SK-N-SH (cell line): ENCODE measurements around the gene KRTAP9-7. TPM values are rescaled to one million over a fixed set of nuclear protein-coding genes. Genes with fewer than 3 reads are reported as not detected.
"Not testable (repeated sequence)": the region's sequence is repeated elsewhere in the genome, so short reads cannot be mapped to it uniquely, and the experiment has no call there.

Experiments
- CTCF ChIA-PET: fragments of 300-600, 350-600 bp; formaldehyde crosslinking; extraction: SDS; loops from one replicate; lab custom pipeline; 2021; lab: Yijun Ruan, JAX
- POLR2A ChIA-PET: fragments of 350-600 bp; sonication (Branson Sonifier 250); formaldehyde crosslinking; extraction: SDS; loops from one replicate; lab custom pipeline; 2020; ENCODE audit warnings: antibody characterized with exemption, inconsistent platforms; lab: Yijun Ruan, JAX
- DNase-seq: peaks from one replicate; pipeline ENCODE4 v3.0.0; 2012
- H2AFZ ChIP-seq: fragments of 200-600 bp; sonication (generic); 2 replicates; pipeline ENCODE4 v1.8.1; 2016; ENCODE audit warnings: antibody characterized with exemption, mild to moderate bottlenecking, low read depth
- H3F3A ChIP-seq: fragments of 200-600 bp; sonication (generic); replicated peaks from 2 replicates; pipeline ENCODE3; 2016; ENCODE audit warnings: antibody characterized with exemption, mild to moderate bottlenecking; ENCODE audit not compliant: insufficient read depth
- H3K27ac ChIP-seq, 2 experiments: fragments of 200-500 bp in 1 of 2; fragments of 200-600 bp in 1 of 2; sonication (Bioruptor generic) in 1 of 2; sonication (generic), shearing (Covaris generic) in 1 of 2; 2 replicates each; pipeline versions ENCODE4 v1.5.1 to v1.6.1; 2014 to 2016; ENCODE audit warnings: low read depth in 2 of 2, inconsistent platforms in 1 of 2, low read length in 1 of 2, mild to moderate bottlenecking in 1 of 2, mixed read lengths in 1 of 2
- H3K27me3 ChIP-seq: fragments of 200-600 bp; sonication (generic), shearing (Covaris generic); 2 replicates; pipeline ENCODE4 v1.6.1; 2016; ENCODE audit warnings: mixed run types; ENCODE audit not compliant: insufficient read depth
- H3K36me3 ChIP-seq, 2 experiments: fragments of 200-500 bp in 1 of 2; fragments of 200-600 bp in 1 of 2; sonication (Bioruptor generic) in 1 of 2; sonication (generic) in 1 of 2; replicated peaks in 1 of 2; 2 replicates each; pipeline versions ENCODE3 to v1.5.1; 2014 to 2016; ENCODE audit warnings: low read length in 1 of 2, mild to moderate bottlenecking in 1 of 2; ENCODE audit not compliant: insufficient read depth in 2 of 2, control insufficient read depth in 1 of 2
- H3K4me1 ChIP-seq, 2 experiments: fragments of 200-500 bp in 1 of 2; fragments of 200-600 bp in 1 of 2; sonication (Bioruptor generic) in 1 of 2; sonication (generic), shearing (Covaris generic) in 1 of 2; 2 replicates each; pipeline versions ENCODE4 v1.5.1 to v1.6.1; 2014 to 2016; ENCODE audit warnings: low read depth in 1 of 2, low read length in 1 of 2, mixed run types in 1 of 2; ENCODE audit not compliant: insufficient read depth in 2 of 2, control insufficient read depth in 1 of 2
- H3K4me2 ChIP-seq: fragments of 200-600 bp; sonication (generic), shearing (Covaris generic); 2 replicates; pipeline ENCODE4 v1.6.1; 2017; ENCODE audit warnings: mixed run types
- H3K4me3 ChIP-seq, 2 experiments: fragments of 200-500 bp in 1 of 2; fragments of 200-600 bp in 1 of 2; sonication (Bioruptor generic) in 1 of 2; sonication (generic), shearing (Covaris generic) in 1 of 2; 2 replicates each; pipeline versions ENCODE4 v1.5.1 to v1.8.1; 2014 to 2016; ENCODE audit warnings: low read depth in 2 of 2, inconsistent platforms in 1 of 2, low read length in 1 of 2, mild to moderate bottlenecking in 1 of 2, mixed read lengths in 1 of 2, moderate library complexity in 1 of 2
- H3K79me2 ChIP-seq: fragments of 200-600 bp; sonication (generic); 2 replicates; pipeline ENCODE4 v1.8.1; 2017; ENCODE audit warnings: mild to moderate bottlenecking; ENCODE audit not compliant: insufficient read depth
- H3K9ac ChIP-seq: fragments of 200-600 bp; sonication (generic); 2 replicates; pipeline ENCODE4 v1.6.1; 2017; ENCODE audit warnings: mixed run types
- H3K9me2 ChIP-seq: fragments of 200-600 bp; sonication (generic); 2 replicates; pipeline ENCODE4 v1.6.1; 2017; ENCODE audit warnings: mixed run types
- H3K9me3 ChIP-seq: fragments of 200-600 bp; sonication (generic); 2 replicates; pipeline ENCODE4 v1.6.1; 2017; ENCODE audit warnings: mixed run types, mild to moderate bottlenecking, moderate library complexity
- H4K20me1 ChIP-seq: fragments of 200-600 bp; sonication (generic); 2 replicates; pipeline ENCODE4 v1.6.1; 2017; ENCODE audit warnings: mild to moderate bottlenecking, mixed run types; ENCODE audit not compliant: insufficient read depth
- CHD2 ChIP-seq: fragments of 150-350 bp; IDR thresholded peaks from 2 replicates; pipeline ENCODE4 v1.6.1; 2018; ENCODE audit warnings: low read length; ENCODE audit not compliant: partially characterized antibody
- ELF1 ChIP-seq: IDR thresholded peaks from 2 replicates; pipeline ENCODE4 v1.4.0; 2012
- FOXJ3 ChIP-seq: sonication (generic); formaldehyde crosslinking; IDR thresholded peaks from 2 replicates; pipeline ENCODE4 v1.5.1; 2020; ENCODE audit warnings: mild to moderate bottlenecking, missing genetic modification reagents
- FOXM1 ChIP-seq: IDR thresholded peaks from 2 replicates; pipeline ENCODE4 v1.4.0; 2012; ENCODE audit warnings: low read depth, mild to moderate bottlenecking
- GABPA ChIP-seq: IDR thresholded peaks from 2 replicates; pipeline ENCODE4 v1.4.0; 2012; ENCODE audit warnings: low read depth, mild to moderate bottlenecking
- GATA2 ChIP-seq: sonication (generic); formaldehyde crosslinking; IDR thresholded peaks from 2 replicates; pipeline ENCODE4 v1.5.0; 2020; ENCODE audit warnings: mild to moderate bottlenecking, missing genetic modification reagents
- MXI1 ChIP-seq: IDR thresholded peaks from 2 replicates; pipeline ENCODE4 v1.6.1; 2012; ENCODE audit warnings: mild to moderate bottlenecking, low read depth, low read length, improper control_type of control experiment
- RAD21 ChIP-seq: IDR thresholded peaks from 2 replicates; pipeline ENCODE4 v1.6.1; 2012; ENCODE audit warnings: mild to moderate bottlenecking, low read length
- REST ChIP-seq: IDR thresholded peaks from 2 replicates; pipeline ENCODE4 v1.6.1; 2012; ENCODE audit warnings: mild to moderate bottlenecking, low read depth, low read length, moderate library complexity
- RFX5 ChIP-seq: IDR thresholded peaks from 2 replicates; pipeline ENCODE4 v1.6.1; 2012; ENCODE audit warnings: mild to moderate bottlenecking, improper control_type of control experiment, low read length
- RXRA ChIP-seq: IDR thresholded peaks from 2 replicates; pipeline ENCODE4 v1.4.0; 2012; ENCODE audit warnings: low read depth, mild to moderate bottlenecking, borderline replicate concordance
- TCF12 ChIP-seq: IDR thresholded peaks from 2 replicates; pipeline ENCODE4 v1.4.0; 2012
- USF2 ChIP-seq: fragments of 150-350 bp; IDR thresholded peaks from 2 replicates; pipeline ENCODE4 v1.6.1; 2017; ENCODE audit warnings: antibody characterized with exemption, low read length, low read depth, borderline replicate concordance
- WGBS: methylation state at CpG from one replicate; pipeline ENCODE4 v1.1.6; 2017; ENCODE audit warnings: low lambda C conversion rate; 5-methylcytosine and 5-hydroxymethylcytosine counted together
- polyA plus RNA-seq, 3 experiments: library from polyadenylated mRNA; depleted of rRNA; stranded (reverse); fragments of >200 nt; gene quantifications; 2 replicates each; pipeline ENCODE4 v1.2.3, GENCODE V29; 2012
- TF ChIP-seq, protein P1 (sequence below): IDR thresholded peaks from 2 replicates; pipeline ENCODE4 v1.4.0; 2012; ENCODE audit warnings: low read depth, borderline replicate concordance

The KRTAP9-7 gene
- polyA plus RNA-seq (2012; rRNA removed) = not detected in 2 replicates
- polyA plus RNA-seq (2012; cell fraction: cytosol; rRNA removed) = not detected in 2 replicates
- not detected in 2 replicates for polyA plus RNA-seq (2012; cell fraction: nucleus; rRNA removed)

GRCh38 chr17:41275648-41276190 lies at the start of gene KRTAP9-7:
Gene KRTAP9-7, plus strand, starts transcription at chr17:41275698. Its CDS starts 0 bp downstream, at chr17:41275698.
- no CpG with 5 or more reads among the region's 3 CpGs for WGBS

GRCh38 chr17:41226051-41226450 lies 49.4 kb upstream of the KRTAP9-7 start:
- CTCF ChIA-PET = interaction anchor here (0.6 to 0.7 kb wide), 2 partner anchors 140 to 502 kb away, joined by 3 to 4 read pairs; no protein-coding TSS in a partner anchor
- no peaks in the 10 kb centered on the region for H4K20me1 ChIP-seq

More at GRCh38 chr17:41275648-41276190, at the start of gene KRTAP9-7:
- H3K9ac ChIP-seq, POLR2A ChIA-PET, DNase-seq, H4K20me1 ChIP-seq, H3K27me3 ChIP-seq, H3K36me3 ChIP-seq, H2AFZ ChIP-seq, H3K9me2 ChIP-seq, H3K9me3 ChIP-seq, CTCF ChIA-PET, H3K27ac ChIP-seq, H3K4me2 ChIP-seq, H3F3A ChIP-seq, H3K4me1 ChIP-seq, H3K79me2 ChIP-seq, H3K4me3 ChIP-seq: not testable (repeated sequence)

More at GRCh38 chr17:41226051-41226450, 49.4 kb upstream of the KRTAP9-7 start:
- H3K36me3 ChIP-seq = no peaks in the 10 kb centered on the region
- H3K4me2 ChIP-seq = no peak overlapping the region
- no peaks in the 10 kb centered on the region for H3K9me2 ChIP-seq
- no peaks in the 10 kb centered on the region for H3K79me2 ChIP-seq
- TF ChIP-seq FOXM1 = no peak
- no peak for TF ChIP-seq GATA2
- no peak for TF ChIP-seq RXRA
- no peak for TF ChIP-seq TCF12
- TF ChIP-seq REST = no peak
- no peak for TF ChIP-seq GABPA
- no peak for TF ChIP-seq RFX5
- no peak for TF ChIP-seq FOXJ3
- TF ChIP-seq RAD21 = no peak
- no peak for TF ChIP-seq ELF1
- TF ChIP-seq MXI1 = no peak
- no peak for TF ChIP-seq CHD2
- TF ChIP-seq, protein P1, sequence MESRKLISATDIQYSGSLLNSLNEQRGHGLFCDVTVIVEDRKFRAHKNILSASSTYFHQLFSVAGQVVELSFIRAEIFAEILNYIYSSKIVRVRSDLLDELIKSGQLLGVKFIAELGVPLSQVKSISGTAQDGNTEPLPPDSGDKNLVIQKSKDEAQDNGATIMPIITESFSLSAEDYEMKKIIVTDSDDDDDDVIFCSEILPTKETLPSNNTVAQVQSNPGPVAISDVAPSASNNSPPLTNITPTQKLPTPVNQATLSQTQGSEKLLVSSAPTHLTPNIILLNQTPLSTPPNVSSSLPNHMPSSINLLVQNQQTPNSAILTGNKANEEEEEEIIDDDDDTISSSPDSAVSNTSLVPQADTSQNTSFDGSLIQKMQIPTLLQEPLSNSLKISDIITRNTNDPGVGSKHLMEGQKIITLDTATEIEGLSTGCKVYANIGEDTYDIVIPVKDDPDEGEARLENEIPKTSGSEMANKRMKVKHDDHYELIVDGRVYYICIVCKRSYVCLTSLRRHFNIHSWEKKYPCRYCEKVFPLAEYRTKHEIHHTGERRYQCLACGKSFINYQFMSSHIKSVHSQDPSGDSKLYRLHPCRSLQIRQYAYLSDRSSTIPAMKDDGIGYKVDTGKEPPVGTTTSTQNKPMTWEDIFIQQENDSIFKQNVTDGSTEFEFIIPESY = no peak
- TF ChIP-seq USF2 = no peak
- no peak overlapping the region for H2AFZ ChIP-seq
- no peak overlapping the region for H3K4me3 ChIP-seq
- no peak overlapping the region for H3K9ac ChIP-seq
- WGBS = 26% methylated on average over 6 of the region's 6 CpGs
- no peaks in the 10 kb centered on the region for H3K4me1 ChIP-seq
- DNase-seq = no peak
- H3F3A ChIP-seq = no peaks in the 10 kb centered on the region
- no peaks in the 10 kb centered on the region for H3K9me3 ChIP-seq
- H3K27ac ChIP-seq = no peak overlapping the region
- POLR2A ChIA-PET = no interaction called here
- H3K27me3 ChIP-seq = peaks cover 22% of the 10 kb centered on the region; the same call in 1 of the 2 replicates
